GM12865 (cell line): ENCODE data around the gene PDXK.

Source experiments
- DNase-seq: peaks from one replicate; pipeline ENCODE4 v3.0.0; 2010; ENCODE audit warnings: low read depth
- H3K4me3 ChIP-seq: 2 replicates; pipeline ENCODE4 v1.5.1; 2011; ENCODE audit warnings: mild to moderate bottlenecking, low read depth, low read length, control low read depth
- CTCF ChIP-seq: IDR thresholded peaks from 2 replicates; pipeline ENCODE4 v1.5.1; 2011; ENCODE audit warnings: low read length, control low read depth, low read depth, inconsistent platforms; ENCODE audit not compliant: insufficient read depth; ENCODE audit errors: missing control alignments

Gene PDXK

DNA sequence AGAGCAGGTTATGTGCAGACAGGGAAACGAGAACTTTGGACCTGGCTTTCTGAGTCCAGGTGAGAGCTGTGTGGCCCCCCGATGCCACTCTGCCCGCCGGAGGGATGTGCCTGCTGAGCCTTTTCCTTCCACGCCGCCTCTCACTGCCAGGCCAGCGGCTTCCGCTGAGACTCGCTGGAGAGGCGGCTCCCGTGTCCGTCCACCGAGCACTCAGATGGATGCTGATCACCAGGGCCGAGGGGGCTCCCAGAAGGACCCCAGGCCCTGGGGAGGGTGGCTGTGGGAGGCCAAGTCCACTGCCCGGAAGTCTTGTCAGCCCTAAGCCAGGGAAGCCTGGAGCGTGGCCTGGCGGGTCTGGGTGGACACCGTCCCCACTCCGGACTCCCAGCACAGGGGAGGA, 40.7 kb downstream of the PDXK start:
- no peak overlapping the region for H3K4me3 ChIP-seq
- no peak for TF ChIP-seq CTCF
- no peak for DNase-seq

- no peak for TF ChIP-seq CTCF
- DNase-seq, result no peak
- no peak overlapping the region for H3K4me3 ChIP-seq
These were observed 41.5 kb downstream of the PDXK start for GRCh38 chr21:43760391-43760958.

- no peak for TF ChIP-seq CTCF
- no peak for DNase-seq
- no peak overlapping the region for H3K4me3 ChIP-seq
These were observed 43.0 kb downstream of the PDXK start for GRCh38 chr21:43761886-43762285.

GRCh38 chr21:43762303-43763128, 43.6 kb downstream of the PDXK start:
- TF ChIP-seq CTCF, result no peak
- no peak overlapping the region for H3K4me3 ChIP-seq
- DNase-seq, result no peak

- TF ChIP-seq CTCF, result no peak
- no peak overlapping the region for H3K4me3 ChIP-seq
- DNase-seq, result no peak
These were observed 45.1 kb downstream of the PDXK start for GRCh38 chr21:43763901-43764523.

DNA sequence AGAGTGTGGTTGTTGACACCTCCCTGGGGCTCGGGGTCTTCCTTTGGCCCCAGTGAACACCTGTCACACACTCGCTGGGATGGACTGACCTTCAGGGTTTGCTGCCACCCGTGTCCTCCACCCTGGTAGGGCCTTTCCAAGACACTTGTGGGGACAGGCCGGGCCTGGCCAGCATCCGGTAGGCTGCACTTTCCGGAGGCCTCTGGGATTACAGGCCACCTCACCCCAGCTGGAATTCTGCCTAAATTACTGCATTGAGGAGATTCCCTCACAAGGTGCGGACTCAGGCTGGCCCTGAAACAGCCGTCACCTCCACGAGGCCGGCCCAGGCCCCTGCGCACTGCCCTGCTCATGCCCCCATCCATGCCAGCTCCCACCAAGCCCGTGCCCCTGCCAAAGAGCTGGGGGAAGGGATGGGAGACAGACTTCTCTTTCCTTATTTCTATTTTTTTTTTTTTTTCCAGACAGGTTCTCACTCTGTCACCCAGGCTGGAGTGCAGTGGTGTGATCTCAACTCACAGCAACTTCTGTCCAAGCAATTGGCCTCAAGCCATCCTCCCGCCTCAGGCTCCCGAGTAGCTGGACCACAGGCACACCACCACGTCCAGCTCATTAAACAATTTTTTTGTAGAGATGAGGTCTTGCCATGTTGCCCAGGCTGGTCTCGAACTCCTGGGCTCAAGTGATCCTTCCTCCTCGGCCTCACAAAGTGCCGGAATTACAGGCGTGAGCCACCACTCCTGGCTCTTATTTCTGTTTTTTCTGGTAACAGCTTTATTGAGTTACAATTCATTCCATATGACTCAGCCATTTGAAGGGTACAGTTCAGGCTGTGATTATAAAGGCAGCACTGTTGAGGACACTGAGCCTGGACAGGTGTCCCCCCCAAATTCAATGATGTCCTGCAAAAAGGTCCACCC, 45.9 kb downstream of the PDXK start:
- no peak overlapping the region for H3K4me3 ChIP-seq
- DNase-seq, result no peak
- no peak for TF ChIP-seq CTCF
